Pancreas (tissue), 10 donors: ENCODE measurements around the gene KCMF1. TPM values are rescaled to one million over a fixed set of nuclear protein-coding genes. Genes with fewer than 3 reads are reported as not detected.

Experiments used
- ATAC-seq, 4 donors: fragments of 200-7000 bp; cut with Tn5 transposase; one replicate each; pipeline versions ENCODE4 v1.8.0 to v1.9.1; 2020; ENCODE audit warnings: mild to moderate bottlenecking in 4 of 4, moderate library complexity in 4 of 4
- DNase-seq, 6 donors: peaks; one replicate each; pipeline ENCODE4 v3.0.0-alpha.2; 2020
- FAIRE-seq: peaks from 2 replicates; lab custom pipeline; 2012; peaks lifted over from hg19 to GRCh38; lab: Jason Lieb, UNC
- H3K27ac ChIP-seq, 4 donors: fragments of 200-600 bp; sonication (generic); 1 replicate in 3 of 4; 2 replicates in 1 of 4; pipeline versions ENCODE4 v1.5.0 to v1.8.0; 2020
- H3K27me3 ChIP-seq, 4 donors: fragments of 200-600 bp; one replicate each; pipeline ENCODE4 v1.8.0; 2021
- H3K36me3 ChIP-seq, 3 donors: fragments of 200-600 bp; sonication (generic) in 1 of 3; one replicate each; pipeline versions ENCODE4 v1.5.0 to v1.8.0; 2020 to 2021
- H3K4me1 ChIP-seq, 3 donors: fragments of 200-600 bp; one replicate each; pipeline ENCODE4 v1.8.0; 2021
- H3K4me3 ChIP-seq, 4 donors: fragments of 200-600 bp; sonication (generic) in 2 of 4; one replicate each; pipeline versions ENCODE4 v1.5.0 to v1.8.0; 2020 to 2021
- H3K9me3 ChIP-seq, 4 donors: fragments of 200-600 bp; one replicate each; pipeline ENCODE4 v1.8.0; 2021
- CTCF ChIP-seq, 4 donors: fragments of 200-600 bp; sonication (generic) in 3 of 4; IDR thresholded peaks; one replicate each; pipeline versions ENCODE4 v1.5.0 to v1.8.0; 2021; ENCODE audit warnings: antibody characterized with exemption in 4 of 4
- WGBS, 2 donors: extraction: QIAGEN DNeasy Blood & Tissue Kit; methylation state at CpG; one replicate each; pipeline ENCODE4 v1.1.7; 2013; 5-methylcytosine and 5-hydroxymethylcytosine counted together
- intact Hi-C, 3 donors: fragments of 100-400 bp; cut with DNase I; formaldehyde crosslinking; loops; one replicate each; pipeline versions ENCODE4 v1.11.1 to v1.14.2; 2022
- polyA plus RNA-seq, 2 donors: library from polyadenylated mRNA; stranded (reverse); fragments of 200-250 nt; gene quantifications; one replicate each; pipeline ENCODE4 v1.2.3, GENCODE V29; 2013
- total RNA-seq, 6 donors: library from RNA; stranded (reverse); fragmentation: NEBNext Ultra II Directional in 4 of 6; extraction: Animal tissue kit (Norgen Biotek cat#: 25700) in 4 of 6; gene quantifications; one replicate each; pipeline versions ENCODE4 v1.2.1 to v1.2.4, GENCODE V29; 2021 to 2023
- donor health status: healthy with polysubstance abuse.
- donor health status: DM: no; HTN: no; CAD: no; lungs with moderate emphysema.
- donor health status: DM: no; HTN: no; CAD: no.
- donor health status: control.
- donor health status: control.
- donor health status: Bipolar disorder and iron deficiency.
- donor health status: DM: yes; HTN: yes; CAD: no.
- donor health status: DM: no; HTN: no; CAD: no.
- donor health status: DM: no; HTN: no; CAD: no.
- donor health status: DM: yes; HTN: yes; CAD: no.

KCMF1 gene
- total and polyA plus RNA-seq, 8 donors: 9.9 to 102 (median 67.4) TPM

DNA sequence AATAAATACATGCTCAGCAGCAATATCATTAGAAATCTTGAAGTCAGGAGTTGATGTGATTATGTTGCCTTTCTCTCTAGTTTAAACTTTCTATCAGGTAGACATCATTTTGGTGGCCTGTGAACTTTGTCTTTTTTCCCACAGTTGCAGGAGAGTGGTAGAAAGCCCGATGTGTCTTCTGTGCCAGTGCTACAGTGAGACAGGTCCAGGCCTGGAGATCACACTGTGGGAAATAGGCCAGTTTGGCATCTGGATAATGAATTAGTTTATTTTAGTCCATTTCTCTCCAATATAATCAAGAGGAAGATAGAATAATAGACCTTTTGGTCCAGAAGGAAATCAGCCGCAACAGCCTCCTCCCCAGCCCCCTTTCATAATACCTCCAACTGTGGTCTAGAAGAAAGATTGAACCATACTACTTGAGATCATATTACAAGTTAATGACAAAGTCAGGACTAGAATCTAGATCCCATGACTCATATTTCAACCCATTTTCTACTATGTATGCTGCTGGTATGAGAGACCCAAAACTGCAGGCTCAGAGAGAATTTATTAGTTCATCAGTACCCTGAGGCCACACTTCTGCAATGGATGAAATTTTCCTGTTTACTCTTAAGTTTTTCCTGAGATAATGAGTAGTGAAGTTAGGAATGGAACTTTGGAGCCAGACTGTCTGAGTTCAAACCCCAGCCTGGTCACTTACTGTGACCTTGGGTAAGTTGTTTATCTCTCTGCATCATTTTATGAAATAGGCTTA, 20.6 kb downstream of the KCMF1 start:
- peak in 3 of 4 donors; percentile 26 to 46 (median 43) for ATAC-seq

GRCh38 chr2:84995826-84996225, 24.9 kb downstream of the KCMF1 start:
- TF ChIP-seq CTCF (IDR thresholded peaks at IDR 0.05): no peak
- FAIRE-seq (no peak), DNase-seq (no peak), ATAC-seq (no peak)
- Histone ChIP-seq H3K27me3 (no peaks in the 10 kb centered on the region), H3K4me3 (no peak overlapping the region), H3K9me3 (no peaks in the 10 kb centered on the region), H3K4me1 (peaks cover 9 to 19% (median 15%) of the 10 kb centered on the region in 3 donors), H3K36me3 (no peaks in the 10 kb centered on the region), H3K27ac (no peak overlapping the region)
- intact Hi-C loops: no loop called here
- 39 to 41% methylated on average over 2 of the region's 2 CpGs for WGBS, 2 donors

More for the DNA sequence above, 20.6 kb downstream of the KCMF1 start:
- WGBS, 2 donors: 10 to 23% methylated on average over 2 of the region's 2 CpGs
- no peak for TF ChIP-seq CTCF (IDR thresholded peaks at IDR 0.05)
- Histone ChIP-seq H3K4me1 (peaks cover 19 to 36% (median 21%) of the 10 kb centered on the region in 3 donors), H3K9me3 (no peaks in the 10 kb centered on the region), H3K36me3 (no peaks in the 10 kb centered on the region), H3K27me3 (no peaks in the 10 kb centered on the region), H3K4me3 (no peak overlapping the region), H3K27ac (no peak overlapping the region)
- intact Hi-C loops: no loop called here
- DNase-seq (no peak), FAIRE-seq (no peak)

DNA sequence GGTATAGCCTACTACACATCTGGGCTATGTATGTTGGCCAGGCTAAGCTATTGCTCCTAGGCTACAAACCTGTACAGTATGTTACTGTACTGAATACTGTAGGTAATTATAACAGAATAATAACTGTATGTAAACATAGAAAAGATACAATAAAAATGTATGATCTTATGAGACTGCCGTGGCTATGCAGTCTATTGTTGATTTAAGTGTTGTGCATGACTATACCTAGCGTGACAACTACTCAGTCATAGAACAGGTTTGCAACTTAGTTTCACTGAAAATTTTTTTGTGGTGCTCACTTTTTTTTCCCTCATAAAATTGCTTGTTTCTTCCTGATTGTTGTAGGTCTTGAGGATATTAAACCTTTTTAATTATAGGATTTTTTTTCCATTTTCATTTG, 25.9 kb downstream of the KCMF1 start:
- intact Hi-C loops: no loop called here

DNA sequence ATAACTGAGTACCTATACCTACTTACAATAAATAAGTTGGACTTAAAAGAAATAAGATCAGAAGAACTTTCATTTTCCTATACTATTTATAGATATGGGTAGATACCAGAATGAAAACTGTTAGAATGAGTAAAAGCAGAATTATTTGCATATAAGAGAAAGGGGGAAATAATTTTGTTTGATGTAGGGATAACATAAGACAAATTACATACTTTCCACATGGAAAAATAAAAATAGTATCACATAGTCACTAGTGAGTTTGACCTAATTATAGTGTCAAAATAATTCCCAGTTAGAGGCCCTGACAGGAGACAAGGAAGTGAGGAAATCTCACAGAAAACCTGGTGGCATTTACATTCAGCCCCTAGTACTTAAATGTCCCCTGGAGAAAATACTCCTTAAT, 28.6 kb downstream of the KCMF1 start:
- no peak overlapping the region for H3K4me3 ChIP-seq
- no peak for ATAC-seq
- no peaks in the 10 kb centered on the region for H3K9me3 ChIP-seq
- no peaks in the 10 kb centered on the region for H3K27me3 ChIP-seq
- no peak overlapping the region for H3K27ac ChIP-seq
- intact Hi-C loops: no loop called here
- no peak for TF ChIP-seq CTCF (IDR thresholded peaks at IDR 0.05)
- no peak for FAIRE-seq
- peaks cover 6 to 16% (median 9%) of the 10 kb centered on the region in 3 donors for H3K4me1 ChIP-seq
- H3K36me3 ChIP-seq: no peaks in the 10 kb centered on the region
- DNase-seq: no peak

More for the DNA sequence above, 25.9 kb downstream of the KCMF1 start:
- DNase-seq: no peak
- FAIRE-seq: no peak
- Histone ChIP-seq H3K4me3 (no peak overlapping the region), H3K4me1 (peaks cover 7 to 13% (median 8%) of the 10 kb centered on the region in 3 donors), H3K27me3 (no peaks in the 10 kb centered on the region), H3K27ac (no peak overlapping the region), H3K36me3 (no peaks in the 10 kb centered on the region), H3K9me3 (no peaks in the 10 kb centered on the region)
- 58 to 71% methylated on average over 2 of the region's 2 CpGs for WGBS, 2 donors
- no peak for TF ChIP-seq CTCF (IDR thresholded peaks at IDR 0.05)
- ATAC-seq: peak in 2 of 4 donors; percentile 32 to 33

- intact Hi-C loops: no loop called here
- no peak for FAIRE-seq
- Histone ChIP-seq H3K4me1 (peaks cover 6 to 9% (median 8%) of the 10 kb centered on the region in 3 donors), H3K4me3 (no peak overlapping the region), H3K27me3 (no peaks in the 10 kb centered on the region), H3K27ac (no peak overlapping the region), H3K36me3 (no peaks in the 10 kb centered on the region), H3K9me3 (no peaks in the 10 kb centered on the region)
- TF ChIP-seq CTCF (IDR thresholded peaks at IDR 0.05): no peak
- ATAC-seq: peak in 3 of 4 donors; percentile 29 to 59 (median 51)
- WGBS, 2 donors: 21 to 24% methylated on average over 2 of the region's 2 CpGs
- DNase-seq: no peak
Observed at GRCh38 chr2:85001595-85001994, 30.6 kb downstream of the KCMF1 start.
